ENCODE data around the gene ZNF70.

The ZNF70 gene

GRCh38 chr22:23695141-23695540 is 55.8 kb downstream of the ZNF70 start:
- Histone ChIP-seq H4K20me1 (ENCODE audit: insufficient read depth, low read length) (no peaks in the 10 kb centered on the region), H3K9me2 (replicated peaks; ENCODE audit: insufficient read depth, low read length) (no peaks in the 10 kb centered on the region), H3F3A (ENCODE audit: insufficient read depth, low read length) (no peaks in the 10 kb centered on the region), H3K9ac (ENCODE audit: low read length) (no peak overlapping the region), H3K36me3 (replicated peaks; ENCODE audit: insufficient read depth, low read length) (no peaks in the 10 kb centered on the region; the same call in 1 of the 2 replicates), H3K27ac (ENCODE audit: low read length) (no peak overlapping the region), H3K4me3 (ENCODE audit: low read length) (no peak overlapping the region), H3K27me3 (replicated peaks; ENCODE audit: insufficient read depth, low read length) (no peaks in the 10 kb centered on the region), H2AFZ (ENCODE audit: low read length) (no peak overlapping the region), H3K9me3 (replicated peaks; ENCODE audit: insufficient read depth, low read length) (no peaks in the 10 kb centered on the region), H3K4me1 (ENCODE audit: low read length) (no peaks in the 10 kb centered on the region), H3K79me2 (ENCODE audit: low read length) (0 out of 2 replicates have a peak, but pooled peaks cover under 1% of the 10 kb centered on the region), H3K4me2 (ENCODE audit: low read depth, low read length) (no peak overlapping the region)
- no peak for TF ChIP-seq CTCF (IDR thresholded peaks at IDR 0.05; ENCODE audit: low read length)
- TF ChIP-seq EZH2phosphoT487 (IDR thresholded peaks at IDR 0.05; ENCODE audit: low read length), result no peak
- TF ChIP-seq EZH2 (optimal IDR thresholded peaks at IDR 0.05; ENCODE audit: low read depth, low read length), result no peak
- no peak for DNase-seq

- DNase-seq, result no peak
- no peak overlapping the region for H3K4me2 ChIP-seq (ENCODE audit: low read depth, low read length)
- H3K36me3 ChIP-seq (replicated peaks; ENCODE audit: insufficient read depth, low read length), result no peaks in the 10 kb centered on the region
- no peak for TF ChIP-seq EZH2phosphoT487 (IDR thresholded peaks at IDR 0.05; ENCODE audit: low read length)
- no peak for TF ChIP-seq CTCF (IDR thresholded peaks at IDR 0.05; ENCODE audit: low read length)
- TF ChIP-seq EZH2 (optimal IDR thresholded peaks at IDR 0.05; ENCODE audit: low read depth, low read length), result no peak
- no peaks in the 10 kb centered on the region for H3K9me2 ChIP-seq (replicated peaks; ENCODE audit: insufficient read depth, low read length)
- no peaks in the 10 kb centered on the region for H3K27me3 ChIP-seq (replicated peaks; ENCODE audit: insufficient read depth, low read length)
- H3K79me2 ChIP-seq (ENCODE audit: low read length), result no peaks in the 10 kb centered on the region
- H3K4me3 ChIP-seq (ENCODE audit: low read length), result no peak overlapping the region
- H3F3A ChIP-seq (ENCODE audit: insufficient read depth, low read length), result no peaks in the 10 kb centered on the region
- H3K27ac ChIP-seq (ENCODE audit: low read length), result no peak overlapping the region
- no peaks in the 10 kb centered on the region for H4K20me1 ChIP-seq (ENCODE audit: insufficient read depth, low read length)
- no peaks in the 10 kb centered on the region for H3K4me1 ChIP-seq (ENCODE audit: low read length)
- H2AFZ ChIP-seq (ENCODE audit: low read length), result no peak overlapping the region
- no peak overlapping the region for H3K9ac ChIP-seq (ENCODE audit: low read length)
- H3K9me3 ChIP-seq (replicated peaks; ENCODE audit: insufficient read depth, low read length), result no peaks in the 10 kb centered on the region
Measured at GRCh38 chr22:23693979-23694680, 56.8 kb downstream of the ZNF70 start.

- no peaks in the 10 kb centered on the region for H3F3A ChIP-seq (ENCODE audit: insufficient read depth, low read length)
- H3K36me3 ChIP-seq (replicated peaks; ENCODE audit: insufficient read depth, low read length), result no peaks in the 10 kb centered on the region
- H2AFZ ChIP-seq (ENCODE audit: low read length), result no peak overlapping the region
- no peak overlapping the region for H3K27ac ChIP-seq (ENCODE audit: low read length)
- H3K9me2 ChIP-seq (replicated peaks; ENCODE audit: insufficient read depth, low read length), result no peaks in the 10 kb centered on the region
- no peaks in the 10 kb centered on the region for H3K9me3 ChIP-seq (replicated peaks; ENCODE audit: insufficient read depth, low read length)
- H4K20me1 ChIP-seq (ENCODE audit: insufficient read depth, low read length), result no peaks in the 10 kb centered on the region
- H3K27me3 ChIP-seq (replicated peaks; ENCODE audit: insufficient read depth, low read length), result no peaks in the 10 kb centered on the region
- H3K9ac ChIP-seq (ENCODE audit: low read length), result no peak overlapping the region
- H3K4me1 ChIP-seq (ENCODE audit: low read length), result no peaks in the 10 kb centered on the region
- TF ChIP-seq EZH2 (optimal IDR thresholded peaks at IDR 0.05; ENCODE audit: low read depth, low read length) (no peak), CTCF (IDR thresholded peaks at IDR 0.05; ENCODE audit: low read length) (no peak), EZH2phosphoT487 (IDR thresholded peaks at IDR 0.05; ENCODE audit: low read length) (no peak)
- H3K4me2 ChIP-seq (ENCODE audit: low read depth, low read length), result no peak overlapping the region
- no peak overlapping the region for H3K4me3 ChIP-seq (ENCODE audit: low read length)
- no peak for DNase-seq
- no peaks in the 10 kb centered on the region for H3K79me2 ChIP-seq (ENCODE audit: low read length)
Measured at GRCh38 chr22:23692598-23693291, 58.2 kb downstream of the ZNF70 start.
